Natural killer cell (primary cell): ENCODE data around the gene DNM2. TPM values are rescaled to one million over a fixed set of nuclear protein-coding genes. Genes with fewer than 3 reads are reported as not detected.

Source experiments
- ATAC-seq, 3 donors: fragments of 150-1000 bp in 2 of 3; fragments of 200-7000 bp in 1 of 3; cut with Tn5 transposase; 1 replicate in 1 of 3; 2 replicates in 2 of 3; pipeline ENCODE4 v1.10.0; 2021; ENCODE audit warnings: mild to moderate bottlenecking in 2 of 3, moderate library complexity in 2 of 3
- DNase-seq, 2 donors: peaks; one replicate each; pipeline versions ENCODE4 v3.0.0 to v3.0.0-alpha.2; 2013 to 2021; ENCODE audit warnings: mixed read lengths in 1 of 2
- H3K27ac ChIP-seq: one replicate; pipeline ENCODE4 v1.5.1; 2013; ENCODE audit warnings: mild to moderate bottlenecking, low read length
- H3K27me3 ChIP-seq: one replicate; pipeline ENCODE4 v1.6.1; 2013; ENCODE audit warnings: low read length; ENCODE audit not compliant: control insufficient read depth, insufficient read depth
- H3K36me3 ChIP-seq: one replicate; pipeline ENCODE4 v1.6.1; 2013; ENCODE audit warnings: low read length; ENCODE audit not compliant: control insufficient read depth, insufficient read depth
- H3K4me1 ChIP-seq: one replicate; pipeline ENCODE4 v1.6.1; 2013; ENCODE audit warnings: low read length; ENCODE audit not compliant: control insufficient read depth, insufficient read depth
- H3K4me3 ChIP-seq: one replicate; pipeline ENCODE4 v1.5.1; 2013; ENCODE audit warnings: low read length
- H3K9me3 ChIP-seq: one replicate; pipeline ENCODE4 v1.6.1; 2013; ENCODE audit warnings: low read length; ENCODE audit not compliant: control insufficient read depth, insufficient read depth
- H3K27ac Mint-ChIP-seq, 2 donors: one replicate each; pipeline ENCODE4 v1.8.0; 2022; ENCODE audit warnings: mild to moderate bottlenecking in 2 of 2, mixed read lengths in 2 of 2, moderate library complexity in 1 of 2
- H3K27me3 Mint-ChIP-seq, 2 donors: one replicate each; pipeline ENCODE4 v1.8.0; 2022; ENCODE audit warnings: low read depth in 2 of 2, mixed read lengths in 2 of 2
- H3K36me3 Mint-ChIP-seq: one replicate; pipeline ENCODE4 v1.8.0; 2022; ENCODE audit warnings: mixed read lengths
- H3K4me1 Mint-ChIP-seq, 2 donors: one replicate each; pipeline ENCODE4 v1.8.0; 2022; ENCODE audit warnings: mixed read lengths in 2 of 2
- H3K4me3 Mint-ChIP-seq: one replicate; pipeline ENCODE4 v1.8.0; 2022; ENCODE audit warnings: mild to moderate bottlenecking, moderate library complexity, mixed read lengths
- H3K9me3 Mint-ChIP-seq, 2 donors: one replicate each; pipeline ENCODE4 v1.8.0; 2022; ENCODE audit warnings: mixed read lengths in 2 of 2
- CTCF ChIP-seq: fragments of 200-600 bp; IDR thresholded peaks from one replicate; pipeline ENCODE4 v1.8.0; 2022; ENCODE audit warnings: antibody characterized with exemption
- WGBS: methylation state at CpG from one replicate; pipeline ENCODE4 v1.1.7; 2013; ENCODE audit warnings: missing lambda C conversion rate; ENCODE audit not compliant: insufficient coverage; 5-methylcytosine and 5-hydroxymethylcytosine counted together
- intact Hi-C: fragments of 100-400 bp; cut with micrococcal nuclease; formaldehyde crosslinking; loops from one replicate; pipeline ENCODE4 v1.14.2; 2022
- total RNA-seq, 4 donors: library from RNA; stranded (reverse); fragments of 120-200 nt in 1 of 4; gene quantifications; one replicate each; pipeline versions ENCODE4 v1.2.3 to v1.2.4, GENCODE V29; 2013 to 2022

The DNM2 gene
- total RNA-seq, 3 donors from 2014 or later (not counting 1 experiment from before 2014, with no cell fraction given), result 419 to 491 (median 428) TPM

GRCh38 chr19:10817291-10818038 lies 99.6 kb downstream of the DNM2 start:
- H3K36me3 Mint-ChIP-seq, result no peaks in the 10 kb centered on the region
- Histone ChIP-seq H3K4me3 (no peak overlapping the region), H3K27ac (no peak overlapping the region), H3K27me3 (no peaks in the 10 kb centered on the region), H3K36me3 (peaks cover 51% of the 10 kb centered on the region), H3K4me1 (peaks cover 59% of the 10 kb centered on the region), H3K9me3 (no peaks in the 10 kb centered on the region)
- TF ChIP-seq CTCF, result no peak
- DNase-seq, result no peak
- no peaks in the 10 kb centered on the region for H3K27me3 Mint-ChIP-seq
- WGBS, result 97% methylated on average over 42 of the region's 42 CpGs
- peak overlapping the region; percentile 57 to 92 for H3K27ac Mint-ChIP-seq
- intact Hi-C loops, result no loop called here
- no peak for ATAC-seq
- no peaks in the 10 kb centered on the region for H3K9me3 Mint-ChIP-seq
- H3K4me3 Mint-ChIP-seq, result no peak overlapping the region
- H3K4me1 Mint-ChIP-seq, result peaks cover 31 to 69% of the 10 kb centered on the region in 2 donors

- Histone ChIP-seq H3K4me3 (no peak overlapping the region), H3K27ac (no peak overlapping the region), H3K36me3 (peaks cover 54% of the 10 kb centered on the region), H3K9me3 (no peaks in the 10 kb centered on the region), H3K4me1 (peaks cover 48% of the 10 kb centered on the region), H3K27me3 (no peaks in the 10 kb centered on the region)
- intact Hi-C loops, result no loop called here
- Mint-ChIP-seq H3K4me3 (peak overlapping the region; percentile 21), H3K36me3 (no peaks in the 10 kb centered on the region), H3K27me3 (no peaks in the 10 kb centered on the region), H3K27ac (peak overlapping the region; percentile 57 to 92), H3K9me3 (no peaks in the 10 kb centered on the region), H3K4me1 (peaks cover 22 to 59% of the 10 kb centered on the region in 2 donors)
- WGBS, result 92% methylated on average over 19 of the region's 19 CpGs
- no peak for DNase-seq
- no peak for TF ChIP-seq CTCF
- ATAC-seq, result no peak
Observed at GRCh38 chr19:10818301-10819123, 100.6 kb downstream of the DNM2 start.

- Histone ChIP-seq H3K9me3 (no peaks in the 10 kb centered on the region), H3K4me3 (no peak overlapping the region), H3K4me1 (peaks cover 40% of the 10 kb centered on the region), H3K36me3 (peaks cover 61% of the 10 kb centered on the region), H3K27ac (no peak overlapping the region), H3K27me3 (no peaks in the 10 kb centered on the region)
- intact Hi-C loops, result no loop called here
- peak overlapping the region; percentile 69 to 73 for H3K27ac Mint-ChIP-seq
- 97% methylated on average over 26 of the region's 27 CpGs for WGBS
- no peaks in the 10 kb centered on the region for H3K9me3 Mint-ChIP-seq
- DNase-seq (no peak), ATAC-seq (no peak)
- no peaks in the 10 kb centered on the region for H3K27me3 Mint-ChIP-seq
- TF ChIP-seq CTCF, result no peak
- no peak overlapping the region for H3K4me3 Mint-ChIP-seq
- H3K36me3 Mint-ChIP-seq, result no peaks in the 10 kb centered on the region
- peaks cover 19 to 52% of the 10 kb centered on the region in 2 donors for H3K4me1 Mint-ChIP-seq
Observed at GRCh38 chr19:10819124-10820060, 101.5 kb downstream of the DNM2 start.
